Mesothelial cell of epicardium (in vitro differentiated cells): Measurements from ENCODE around the gene CTF1. TPM values are rescaled to one million over a fixed set of nuclear protein-coding genes. Genes with fewer than 3 reads are reported as not detected.

Source experiments
- DNase-seq, 2 experiments: peaks; one replicate each; pipeline ENCODE4 v3.0.0; 2021; ENCODE audit warnings: low spot score in 2 of 2; ENCODE audit not compliant: unreplicated experiment in 2 of 2
- H3K27ac Mint-ChIP-seq: 2 replicates; pipeline ENCODE4 v1.8.0; 2021; ENCODE audit warnings: mixed read lengths
- H3K27me3 Mint-ChIP-seq: 2 replicates; pipeline ENCODE4 v1.8.0; 2021; ENCODE audit warnings: low read depth, mixed read lengths
- H3K36me3 Mint-ChIP-seq: 2 replicates; pipeline ENCODE4 v1.8.0; 2021; ENCODE audit warnings: mixed read lengths
- H3K4me1 Mint-ChIP-seq: 2 replicates; pipeline ENCODE4 v1.8.0; 2021; ENCODE audit warnings: mixed read lengths
- H3K4me3 Mint-ChIP-seq: 2 replicates; pipeline ENCODE4 v1.8.0; 2021; ENCODE audit warnings: mild to moderate bottlenecking, moderate library complexity, mixed read lengths
- H3K9me3 Mint-ChIP-seq: 2 replicates; pipeline ENCODE4 v1.8.0; 2021; ENCODE audit warnings: mixed read lengths
- CTCF ChIP-seq: fragments of 200-600 bp; sonication (generic); IDR thresholded peaks from one replicate; pipeline ENCODE4 v1.5.0; 2021; ENCODE audit warnings: antibody characterized with exemption; ENCODE audit not compliant: unreplicated experiment
- total RNA-seq: library from RNA; stranded (reverse); gene quantifications from 3 replicates; pipeline ENCODE4 v1.2.1, GENCODE V29; 2021

The CTF1 gene
- total RNA-seq, 1 donor from 2014 or later, result 9.1 TPM

DNA sequence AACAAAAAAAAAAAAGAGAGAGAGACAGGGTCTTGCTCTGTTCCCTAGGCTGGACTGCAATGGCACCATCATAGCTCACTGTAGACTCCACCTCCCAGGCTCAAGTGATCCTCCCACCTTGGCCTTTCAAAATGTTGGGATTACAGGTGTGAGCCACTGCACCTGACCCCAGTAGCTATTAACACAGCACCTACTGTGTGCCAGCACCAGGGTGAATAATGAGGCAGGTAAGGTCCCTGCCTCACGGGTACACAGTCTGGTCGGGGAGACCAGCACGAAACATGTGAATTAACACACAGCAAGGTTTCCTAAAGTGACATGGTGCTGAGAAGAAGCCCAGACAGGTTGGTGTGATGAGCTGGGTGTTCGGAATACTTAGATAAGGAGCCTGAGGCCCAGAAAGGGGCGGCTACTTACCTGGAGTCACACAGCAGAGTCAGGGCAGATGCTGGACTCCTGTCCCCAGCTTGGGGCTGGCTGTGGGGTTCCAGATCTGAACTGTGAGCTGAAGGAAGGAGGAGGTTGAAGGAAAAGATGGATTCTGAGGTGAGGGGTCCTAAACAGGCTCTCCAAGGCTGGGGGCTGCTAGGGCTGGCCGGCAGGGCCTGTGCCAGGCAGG lies 16.5 kb downstream of the CTF1 start:
- H3K9me3 Mint-ChIP-seq, result no peaks in the 10 kb centered on the region
- no peaks in the 10 kb centered on the region for H3K4me1 Mint-ChIP-seq
- no peaks in the 10 kb centered on the region for H3K27me3 Mint-ChIP-seq
- no peak overlapping the region for H3K4me3 Mint-ChIP-seq
- H3K36me3 Mint-ChIP-seq, result no peaks in the 10 kb centered on the region
- no peak for TF ChIP-seq CTCF
- no peak for DNase-seq
- H3K27ac Mint-ChIP-seq, result no peak overlapping the region

GRCh38 chr16:30914830-30915229 lies 18.4 kb downstream of the CTF1 start:
- no peak for TF ChIP-seq CTCF
- H3K9me3 Mint-ChIP-seq, result no peaks in the 10 kb centered on the region

DNA sequence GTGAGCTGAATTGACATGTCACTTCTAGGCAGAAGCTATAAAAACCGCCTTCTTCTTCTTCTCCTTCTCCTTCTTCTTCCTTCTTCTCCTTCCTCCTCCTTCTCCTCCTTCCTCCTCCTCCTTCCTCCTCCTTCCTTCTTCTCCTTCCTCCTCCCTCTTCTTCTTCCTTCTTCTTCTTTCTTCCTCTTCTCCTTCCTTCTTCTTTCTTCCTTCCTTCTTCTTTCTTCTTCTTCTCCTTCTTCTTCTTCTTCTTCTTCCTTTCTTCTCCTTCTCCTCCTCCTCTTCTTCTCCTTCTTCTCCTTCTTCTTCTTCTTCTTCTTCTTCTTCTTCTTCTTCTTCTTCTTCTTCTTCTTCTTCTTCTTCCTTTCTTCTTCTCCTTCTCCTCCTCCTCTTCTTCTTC lies 22.2 kb downstream of the CTF1 start:
- no peaks in the 10 kb centered on the region for H3K36me3 Mint-ChIP-seq
- H3K27ac Mint-ChIP-seq, result no peak overlapping the region
- H3K9me3 Mint-ChIP-seq, result no peaks in the 10 kb centered on the region
- H3K4me3 Mint-ChIP-seq, result no peak overlapping the region
- TF ChIP-seq CTCF, result no peak
- no peaks in the 10 kb centered on the region for H3K27me3 Mint-ChIP-seq
- no peak for DNase-seq
- no peaks in the 10 kb centered on the region for H3K4me1 Mint-ChIP-seq

More at GRCh38 chr16:30914830-30915229, 18.4 kb downstream of the CTF1 start:
- DNase-seq, result no peak
- no peak overlapping the region for H3K27ac Mint-ChIP-seq
- H3K4me1 Mint-ChIP-seq, result no peaks in the 10 kb centered on the region
- no peaks in the 10 kb centered on the region for H3K36me3 Mint-ChIP-seq
- H3K4me3 Mint-ChIP-seq, result no peak overlapping the region
- H3K27me3 Mint-ChIP-seq, result no peaks in the 10 kb centered on the region

GRCh38 chr16:30920891-30921290 lies 24.5 kb downstream of the CTF1 start:
- Mint-ChIP-seq H3K27me3 (no peaks in the 10 kb centered on the region), H3K9me3 (no peaks in the 10 kb centered on the region), H3K4me3 (peak overlapping the region; percentile 40), H3K36me3 (no peaks in the 10 kb centered on the region), H3K27ac (peak overlapping the region; percentile 26), H3K4me1 (peaks cover 8% of the 10 kb centered on the region)
- TF ChIP-seq CTCF, result no peak
- no peak for DNase-seq

DNA sequence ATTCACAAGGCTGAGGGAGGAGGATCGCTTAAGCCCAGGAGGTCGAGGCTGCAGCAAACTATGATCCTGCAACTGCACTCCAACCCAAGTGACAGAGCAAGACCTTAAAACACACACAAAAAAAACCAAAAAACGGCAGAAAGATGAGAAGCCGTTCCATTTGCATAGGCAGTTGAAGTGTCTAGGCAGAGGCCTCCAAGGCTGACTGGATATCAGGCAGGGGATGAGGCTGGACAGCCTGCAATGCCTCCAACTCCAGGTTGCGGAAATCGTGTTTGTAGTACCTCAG lies 25.0 kb downstream of the CTF1 start:
- Mint-ChIP-seq H3K9me3 (no peaks in the 10 kb centered on the region), H3K4me3 (peak overlapping the region; percentile 100), H3K27ac (peak overlapping the region; percentile 100), H3K4me1 (peaks cover 13% of the 10 kb centered on the region), H3K36me3 (no peaks in the 10 kb centered on the region), H3K27me3 (no peaks in the 10 kb centered on the region)
- no peak for TF ChIP-seq CTCF
- DNase-seq, result no peak

GRCh38 chr16:30921748-30922419 lies 25.5 kb downstream of the CTF1 start:
- peak overlapping the region; percentile 100 for H3K27ac Mint-ChIP-seq
- H3K9me3 Mint-ChIP-seq, result no peaks in the 10 kb centered on the region
- H3K4me1 Mint-ChIP-seq, result peaks cover 14% of the 10 kb centered on the region
- H3K27me3 Mint-ChIP-seq, result no peaks in the 10 kb centered on the region
- DNase-seq, result peak; percentile 89 to 95
- H3K36me3 Mint-ChIP-seq, result no peaks in the 10 kb centered on the region
- peak; percentile 94 for TF ChIP-seq CTCF
- H3K4me3 Mint-ChIP-seq, result peak overlapping the region; percentile 100
